Activated naive CD4-positive, alpha-beta T cell treated with anti-CD3 and anti-CD28 coated beads, Interleukin-2, amount 50 U/mL, for 24 hours (primary cell): ENCODE results near the gene CDCP1.

Source experiments
- H3K27ac Mint-ChIP-seq: one replicate; pipeline ENCODE4 v1.8.0; 2021; ENCODE audit warnings: mild to moderate bottlenecking, mixed read lengths
- H3K27me3 Mint-ChIP-seq: one replicate; pipeline ENCODE4 v1.8.0; 2021; ENCODE audit warnings: mixed read lengths
- H3K36me3 Mint-ChIP-seq: one replicate; pipeline ENCODE4 v1.8.0; 2021; ENCODE audit warnings: mixed read lengths
- H3K4me1 Mint-ChIP-seq: one replicate; pipeline ENCODE4 v1.8.0; 2021; ENCODE audit warnings: mixed read lengths
- H3K4me3 Mint-ChIP-seq: one replicate; pipeline ENCODE4 v1.8.0; 2021; ENCODE audit warnings: mild to moderate bottlenecking, mixed read lengths
- H3K9me3 Mint-ChIP-seq: one replicate; pipeline ENCODE4 v1.8.0; 2021; ENCODE audit warnings: mixed read lengths

Gene CDCP1, protein sequence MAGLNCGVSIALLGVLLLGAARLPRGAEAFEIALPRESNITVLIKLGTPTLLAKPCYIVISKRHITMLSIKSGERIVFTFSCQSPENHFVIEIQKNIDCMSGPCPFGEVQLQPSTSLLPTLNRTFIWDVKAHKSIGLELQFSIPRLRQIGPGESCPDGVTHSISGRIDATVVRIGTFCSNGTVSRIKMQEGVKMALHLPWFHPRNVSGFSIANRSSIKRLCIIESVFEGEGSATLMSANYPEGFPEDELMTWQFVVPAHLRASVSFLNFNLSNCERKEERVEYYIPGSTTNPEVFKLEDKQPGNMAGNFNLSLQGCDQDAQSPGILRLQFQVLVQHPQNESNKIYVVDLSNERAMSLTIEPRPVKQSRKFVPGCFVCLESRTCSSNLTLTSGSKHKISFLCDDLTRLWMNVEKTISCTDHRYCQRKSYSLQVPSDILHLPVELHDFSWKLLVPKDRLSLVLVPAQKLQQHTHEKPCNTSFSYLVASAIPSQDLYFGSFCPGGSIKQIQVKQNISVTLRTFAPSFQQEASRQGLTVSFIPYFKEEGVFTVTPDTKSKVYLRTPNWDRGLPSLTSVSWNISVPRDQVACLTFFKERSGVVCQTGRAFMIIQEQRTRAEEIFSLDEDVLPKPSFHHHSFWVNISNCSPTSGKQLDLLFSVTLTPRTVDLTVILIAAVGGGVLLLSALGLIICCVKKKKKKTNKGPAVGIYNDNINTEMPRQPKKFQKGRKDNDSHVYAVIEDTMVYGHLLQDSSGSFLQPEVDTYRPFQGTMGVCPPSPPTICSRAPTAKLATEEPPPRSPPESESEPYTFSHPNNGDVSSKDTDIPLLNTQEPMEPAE

DNA sequence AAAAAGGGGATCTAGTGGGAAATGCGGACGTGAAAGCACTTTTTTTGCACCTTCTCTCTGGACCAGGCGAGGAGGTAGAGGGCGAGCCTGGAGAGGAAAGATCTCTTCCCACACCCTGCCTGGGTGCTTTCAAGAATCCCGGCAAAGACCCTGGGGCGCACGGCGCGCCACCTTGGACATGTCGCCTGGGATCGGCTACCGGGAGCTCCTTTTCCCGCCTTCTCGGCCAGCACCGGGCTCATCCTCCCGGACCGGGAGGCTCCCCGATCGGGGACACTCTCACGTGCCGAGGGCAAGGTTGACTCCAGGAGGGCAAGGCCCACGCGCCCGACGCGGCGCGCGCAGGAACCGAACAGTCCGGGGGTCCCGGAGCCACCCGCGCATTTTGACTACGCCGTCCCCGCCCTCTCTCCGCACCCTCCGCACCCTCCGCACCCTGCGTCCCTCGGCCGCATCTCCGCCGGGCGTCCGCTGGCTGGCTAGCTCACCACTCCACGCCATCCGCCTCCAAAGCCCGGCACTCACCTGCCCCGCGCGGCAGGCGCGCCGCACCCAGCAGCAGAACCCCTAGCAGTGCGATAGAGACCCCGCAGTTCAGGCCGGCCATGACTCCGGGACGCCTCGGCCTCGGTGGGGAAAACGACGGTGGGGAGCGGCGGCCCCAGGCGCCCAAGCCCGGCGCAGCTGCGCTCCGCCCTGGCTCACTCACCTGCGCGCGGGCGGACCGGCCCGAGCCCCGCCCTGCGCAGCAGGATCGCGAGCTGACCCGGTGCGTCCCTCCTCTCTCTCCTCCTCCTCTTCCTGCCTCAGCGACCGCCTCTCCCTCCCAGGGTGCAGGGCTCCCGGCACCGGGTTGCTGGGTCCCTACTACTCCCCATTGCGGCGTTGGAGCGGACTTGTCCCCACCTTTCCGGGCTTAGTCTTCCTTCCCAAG lies at the start of gene CDCP1:
Gene CDCP1 (minus strand): TSS at position 698 of the 934 bp plus-strand sequence. CDS start 91 bp downstream, at position 607.
- Mint-ChIP-seq H3K27me3 (peaks cover 40% of the 10 kb centered on the region), H3K9me3 (no peaks in the 10 kb centered on the region), H3K4me3 (peak within 1 kb of the TSS; percentile 87), H3K4me1 (peaks cover 10% of the 10 kb centered on the region), H3K36me3 (peaks cover 8% of the 10 kb centered on the region), H3K27ac (no peak within 1 kb of the TSS)

DNA sequence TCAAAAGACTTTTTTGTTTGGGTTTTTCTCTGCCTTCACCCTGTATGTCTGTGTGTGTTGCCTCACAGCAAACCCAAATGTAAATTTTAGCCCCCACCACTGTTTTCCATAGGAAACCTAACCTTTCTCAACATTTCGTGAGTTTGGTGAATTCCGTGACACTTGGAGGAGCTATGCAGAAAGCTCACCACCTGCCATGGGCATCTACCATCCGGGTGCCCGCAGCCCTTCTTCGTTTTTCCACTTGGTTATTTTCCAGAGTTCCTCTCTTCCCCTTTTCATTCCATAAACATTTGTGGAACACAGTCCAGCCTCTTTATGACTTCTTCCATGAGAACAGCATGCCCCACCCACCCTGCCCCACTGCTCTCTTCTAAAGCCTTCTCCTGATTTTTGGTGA lies 48.6 kb upstream of the CDCP1 start:
- Mint-ChIP-seq H3K4me3 (no peak overlapping the region), H3K27me3 (peaks cover 3% of the 10 kb centered on the region), H3K27ac (no peak overlapping the region), H3K36me3 (no peaks in the 10 kb centered on the region), H3K9me3 (no peaks in the 10 kb centered on the region), H3K4me1 (no peaks in the 10 kb centered on the region)

DNA sequence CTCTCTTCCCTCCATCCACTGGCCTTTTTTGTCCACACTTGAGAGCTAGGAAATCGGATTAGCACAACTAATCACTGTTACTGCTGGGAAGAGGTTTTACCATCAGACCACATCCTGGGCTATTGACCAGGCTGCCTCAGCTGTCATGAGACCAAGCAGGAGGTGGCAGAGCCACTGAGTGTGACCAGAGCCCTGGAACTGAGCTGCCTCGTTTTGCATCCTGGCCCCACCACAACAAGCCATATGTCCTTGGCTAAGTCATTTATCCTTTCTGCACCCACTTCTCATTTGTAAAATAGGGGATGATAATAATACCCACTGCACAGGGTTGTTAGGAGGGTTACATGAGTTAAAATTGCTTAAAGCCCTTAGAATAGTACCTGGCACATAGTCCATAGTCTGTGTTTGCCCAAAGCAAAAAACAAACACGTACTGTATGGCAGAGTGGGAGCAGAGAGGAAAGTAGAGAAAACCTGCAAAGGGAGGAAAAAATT lies 45.8 kb upstream of the CDCP1 start:
- no peak overlapping the region for H3K27ac Mint-ChIP-seq
- H3K36me3 Mint-ChIP-seq, result no peaks in the 10 kb centered on the region
- no peaks in the 10 kb centered on the region for H3K9me3 Mint-ChIP-seq

DNA sequence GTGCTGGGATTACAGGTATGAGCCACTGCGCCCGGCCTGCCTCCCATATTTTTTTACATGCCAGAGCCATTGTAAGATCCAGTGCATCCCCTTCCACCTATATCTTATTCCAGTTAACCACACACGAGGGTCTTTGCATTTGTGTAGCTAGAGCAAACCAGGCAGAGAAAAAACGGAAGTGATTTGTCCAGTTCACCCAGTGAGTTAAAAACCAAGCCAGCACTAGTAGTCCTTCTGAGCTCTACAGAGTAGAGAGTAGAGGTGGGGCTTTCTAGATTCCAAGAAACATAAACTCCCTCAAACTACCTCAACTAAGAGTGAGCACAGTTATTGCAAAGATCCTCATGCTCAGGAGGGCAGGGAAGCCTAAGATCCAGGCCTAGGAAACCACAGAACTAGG lies 45.2 kb upstream of the CDCP1 start:
- Mint-ChIP-seq H3K9me3 (no peaks in the 10 kb centered on the region), H3K4me1 (no peaks in the 10 kb centered on the region), H3K27me3 (no peaks in the 10 kb centered on the region), H3K27ac (no peak overlapping the region), H3K36me3 (no peaks in the 10 kb centered on the region), H3K4me3 (no peak overlapping the region)

More for the DNA sequence above, 45.8 kb upstream of the CDCP1 start:
- Mint-ChIP-seq H3K27me3 (peaks cover 3% of the 10 kb centered on the region), H3K4me3 (no peak overlapping the region), H3K4me1 (no peaks in the 10 kb centered on the region)

DNA sequence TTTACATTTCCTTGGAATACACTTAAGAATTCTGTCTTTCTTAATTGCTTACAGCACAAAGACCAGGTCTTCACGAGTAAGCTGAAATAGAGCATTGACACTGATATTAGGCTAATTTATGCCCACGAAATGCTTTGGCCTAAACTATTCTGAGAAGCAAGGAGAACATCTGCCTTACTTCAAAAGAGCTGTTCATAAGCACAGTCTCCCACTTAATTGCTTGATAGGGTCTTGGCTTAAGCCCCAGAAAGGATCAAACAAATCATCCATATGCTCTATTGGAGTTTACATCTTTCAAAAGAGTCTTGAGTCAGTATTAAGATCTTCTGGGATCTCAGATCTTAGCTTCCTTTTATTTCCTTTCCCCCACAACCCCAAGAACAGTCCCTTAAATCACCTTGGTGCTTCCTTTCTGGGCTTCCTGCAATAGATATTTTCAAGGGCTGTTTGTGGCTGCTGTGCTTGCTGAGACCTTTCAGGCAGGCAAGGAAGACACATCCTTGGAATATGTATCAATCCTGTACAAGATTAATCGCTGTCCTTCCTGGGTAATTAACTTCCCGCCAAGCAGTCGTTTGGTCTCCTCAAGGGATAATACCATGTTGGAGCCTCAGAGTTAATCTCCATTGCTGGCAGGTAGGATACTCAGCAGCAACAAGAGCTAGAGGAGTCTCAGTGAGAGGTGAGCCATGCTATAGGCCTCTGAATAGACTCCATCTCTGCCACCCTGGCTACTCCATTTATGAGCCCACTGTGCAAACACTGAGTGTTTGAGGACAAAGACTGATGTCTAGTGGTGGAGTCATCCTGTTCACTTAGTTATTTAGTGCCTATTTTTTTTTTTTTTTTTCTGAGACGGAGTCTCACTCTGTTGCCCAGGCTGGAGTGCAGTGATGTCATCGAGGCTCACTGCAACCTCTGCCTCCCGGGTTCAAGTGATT lies 42.8 kb upstream of the CDCP1 start:
- H3K9me3 Mint-ChIP-seq, result no peaks in the 10 kb centered on the region
- H3K4me1 Mint-ChIP-seq, result no peaks in the 10 kb centered on the region
- H3K36me3 Mint-ChIP-seq, result no peaks in the 10 kb centered on the region
- no peak overlapping the region for H3K27ac Mint-ChIP-seq
- no peak overlapping the region for H3K4me3 Mint-ChIP-seq
- no peaks in the 10 kb centered on the region for H3K27me3 Mint-ChIP-seq

DNA sequence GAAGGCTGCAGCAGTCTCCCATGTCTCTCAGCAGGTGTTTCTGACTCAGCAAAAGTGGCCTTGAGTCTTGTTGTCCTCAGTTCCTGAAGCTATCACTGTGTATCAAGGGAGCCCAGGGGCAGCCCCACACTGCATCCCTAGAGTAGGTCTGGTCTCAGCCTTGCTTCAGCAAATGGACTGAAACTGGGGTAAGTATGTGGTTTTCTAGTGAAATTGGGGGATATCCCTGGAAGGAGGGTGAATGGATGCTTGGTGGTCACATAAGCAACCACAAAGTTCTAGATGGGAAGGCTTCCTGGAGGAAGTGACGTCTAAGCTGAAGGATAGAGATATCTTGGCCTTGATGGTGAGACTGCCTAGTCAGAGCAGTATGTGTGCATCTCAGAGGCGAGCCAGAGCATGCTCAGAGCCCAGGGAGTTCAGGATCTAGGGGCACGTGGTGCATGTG lies 41.5 kb upstream of the CDCP1 start:
- H3K9me3 Mint-ChIP-seq, result no peaks in the 10 kb centered on the region
- H3K27ac Mint-ChIP-seq, result no peak overlapping the region
- H3K4me1 Mint-ChIP-seq, result peaks cover 5% of the 10 kb centered on the region
- no peaks in the 10 kb centered on the region for H3K36me3 Mint-ChIP-seq
- H3K27me3 Mint-ChIP-seq, result no peaks in the 10 kb centered on the region
- no peak overlapping the region for H3K4me3 Mint-ChIP-seq

DNA sequence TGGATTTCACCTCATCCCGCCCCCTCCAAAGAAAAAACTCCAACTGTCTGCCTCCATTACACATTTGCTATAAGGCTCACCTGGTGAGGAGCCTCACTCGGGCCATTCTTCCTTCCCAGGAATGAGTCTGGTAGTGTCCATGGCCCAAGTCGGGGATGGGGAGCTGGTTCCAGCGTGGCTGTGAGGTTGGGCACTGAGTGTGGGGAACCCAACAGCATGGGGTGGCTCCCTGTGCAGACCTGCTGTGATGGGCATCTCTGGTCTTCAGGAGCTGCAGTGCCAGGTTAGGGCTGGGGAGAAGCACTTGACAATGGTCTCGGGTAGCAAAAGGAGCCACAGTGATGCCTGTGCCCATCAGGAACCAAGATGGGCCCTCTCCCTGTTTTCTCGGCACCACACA lies 40.7 kb upstream of the CDCP1 start:
- H3K4me3 Mint-ChIP-seq, result no peak overlapping the region
- no peaks in the 10 kb centered on the region for H3K27me3 Mint-ChIP-seq

DNA sequence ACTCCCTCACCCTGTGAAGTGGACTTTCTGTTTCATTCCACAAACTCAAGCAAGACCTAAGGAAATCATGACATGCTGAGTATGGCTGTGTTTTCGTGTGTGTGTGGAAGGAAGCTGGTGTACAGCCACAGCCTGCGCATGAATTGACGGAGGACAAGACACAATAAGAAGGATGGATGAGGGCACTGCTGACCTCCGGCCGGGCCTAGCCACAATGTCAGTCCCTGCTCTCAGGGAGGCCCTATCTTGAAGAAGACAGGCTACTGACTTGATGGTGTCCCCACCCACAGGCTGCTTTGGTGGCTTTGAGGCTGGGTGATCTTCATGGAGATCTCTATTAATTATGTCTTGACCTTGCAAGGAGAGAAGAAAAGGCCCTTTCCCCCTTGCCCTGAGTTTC lies 39.3 kb upstream of the CDCP1 start:
- H3K9me3 Mint-ChIP-seq, result no peaks in the 10 kb centered on the region
- H3K36me3 Mint-ChIP-seq, result no peaks in the 10 kb centered on the region
- H3K4me3 Mint-ChIP-seq, result no peak overlapping the region
- no peaks in the 10 kb centered on the region for H3K27me3 Mint-ChIP-seq
- H3K4me1 Mint-ChIP-seq, result peaks cover 5% of the 10 kb centered on the region
- H3K27ac Mint-ChIP-seq, result peak overlapping the region; percentile 38

More for the DNA sequence above, 40.7 kb upstream of the CDCP1 start:
- Mint-ChIP-seq H3K27ac (no peak overlapping the region), H3K4me1 (peaks cover 5% of the 10 kb centered on the region), H3K36me3 (no peaks in the 10 kb centered on the region), H3K9me3 (no peaks in the 10 kb centered on the region)

DNA sequence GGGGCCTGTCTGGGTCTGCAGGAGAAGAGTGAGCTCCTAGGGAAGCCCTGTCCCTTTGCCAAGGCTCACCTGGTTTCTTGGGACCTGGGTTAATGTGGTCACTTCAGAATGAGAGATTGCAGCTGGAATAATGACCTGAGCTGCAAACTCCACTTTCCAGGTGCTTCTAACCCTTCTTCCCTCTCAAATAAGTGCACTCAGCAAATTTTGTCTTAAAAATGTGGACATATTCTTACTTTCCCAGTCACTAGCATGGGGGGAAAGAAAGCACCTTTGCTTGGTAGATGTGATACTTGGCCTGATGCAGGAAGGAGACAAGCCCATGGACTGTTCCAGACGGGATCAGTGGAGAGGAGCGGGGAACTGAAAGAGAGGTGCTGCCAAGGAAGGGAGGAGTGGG lies 38.9 kb upstream of the CDCP1 start:
- Mint-ChIP-seq H3K27ac (no peak overlapping the region), H3K36me3 (no peaks in the 10 kb centered on the region), H3K9me3 (no peaks in the 10 kb centered on the region), H3K4me3 (no peak overlapping the region), H3K4me1 (peaks cover 5% of the 10 kb centered on the region), H3K27me3 (no peaks in the 10 kb centered on the region)

DNA sequence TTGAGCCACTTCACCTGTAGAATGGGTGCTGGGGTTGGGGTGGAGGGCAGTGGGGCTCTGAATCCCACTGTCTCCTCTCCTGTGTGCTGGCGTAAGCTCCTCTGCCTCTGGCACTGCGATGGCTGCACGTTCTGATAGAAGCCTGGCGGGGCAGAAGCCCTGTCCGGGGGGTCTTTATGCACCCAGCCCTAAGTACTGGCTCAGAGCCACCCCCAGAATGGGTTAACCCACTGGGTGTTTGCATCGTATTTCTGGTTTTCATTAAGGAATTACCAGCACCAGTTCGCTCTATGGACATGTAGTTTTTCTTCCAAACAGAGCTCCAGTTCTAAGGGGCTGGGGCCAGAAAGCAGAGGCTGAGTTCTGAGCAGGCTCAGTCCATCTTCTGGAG lies 37.7 kb upstream of the CDCP1 start:
- no peaks in the 10 kb centered on the region for H3K9me3 Mint-ChIP-seq
- peaks cover 5% of the 10 kb centered on the region for H3K4me1 Mint-ChIP-seq
- H3K4me3 Mint-ChIP-seq, result no peak overlapping the region
- no peaks in the 10 kb centered on the region for H3K36me3 Mint-ChIP-seq
- no peak overlapping the region for H3K27ac Mint-ChIP-seq
- H3K27me3 Mint-ChIP-seq, result no peaks in the 10 kb centered on the region

DNA sequence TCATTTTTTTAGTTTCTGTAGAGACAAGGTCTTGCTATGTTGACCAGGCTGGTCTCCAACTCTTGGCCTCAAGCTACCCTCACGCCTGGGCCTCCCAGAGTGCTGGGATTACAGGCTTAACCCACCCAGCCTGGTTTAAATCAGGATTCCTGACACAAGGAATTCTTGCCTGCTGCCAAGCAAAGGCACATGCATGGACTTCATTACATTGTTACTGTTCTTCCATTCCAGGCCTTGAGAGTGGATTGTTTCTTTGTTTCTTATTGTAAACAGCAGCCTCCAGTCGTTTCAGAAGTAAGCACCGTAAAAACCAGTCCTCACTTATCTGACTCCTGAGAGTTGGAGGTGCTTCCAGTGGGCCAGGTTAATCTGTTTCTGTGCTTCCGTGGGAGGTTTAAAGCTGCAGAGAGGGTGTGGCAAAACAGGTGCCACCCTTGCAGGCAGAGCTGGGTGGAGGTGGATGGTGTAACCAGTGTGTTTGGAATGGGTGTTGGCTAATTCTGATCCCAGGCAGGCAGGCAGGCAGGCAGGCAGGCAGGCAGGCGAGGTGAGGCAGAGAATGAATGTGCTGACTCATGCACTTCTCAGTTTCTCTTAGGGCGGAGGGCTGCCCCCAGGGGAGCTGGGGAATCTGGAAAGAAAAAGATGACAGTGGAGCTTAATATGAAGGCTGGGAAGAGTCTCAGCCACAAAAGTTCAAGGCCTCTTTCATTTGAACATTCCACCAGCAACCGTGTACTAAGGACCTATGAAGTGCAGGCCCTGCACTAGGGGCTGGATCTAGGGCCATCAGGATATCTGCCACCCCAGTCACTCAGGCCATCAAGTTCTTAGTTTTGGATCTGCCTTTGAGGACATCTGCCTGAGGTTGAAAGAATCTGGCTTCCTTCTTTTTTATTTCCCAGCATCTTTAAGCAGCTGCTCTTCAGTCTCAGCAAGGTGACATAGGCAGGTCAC lies 37.0 kb upstream of the CDCP1 start:
- peaks cover 5% of the 10 kb centered on the region for H3K4me1 Mint-ChIP-seq
- H3K27ac Mint-ChIP-seq, result no peak overlapping the region
- H3K4me3 Mint-ChIP-seq, result no peak overlapping the region
- no peaks in the 10 kb centered on the region for H3K36me3 Mint-ChIP-seq
- H3K27me3 Mint-ChIP-seq, result no peaks in the 10 kb centered on the region
- no peaks in the 10 kb centered on the region for H3K9me3 Mint-ChIP-seq

DNA sequence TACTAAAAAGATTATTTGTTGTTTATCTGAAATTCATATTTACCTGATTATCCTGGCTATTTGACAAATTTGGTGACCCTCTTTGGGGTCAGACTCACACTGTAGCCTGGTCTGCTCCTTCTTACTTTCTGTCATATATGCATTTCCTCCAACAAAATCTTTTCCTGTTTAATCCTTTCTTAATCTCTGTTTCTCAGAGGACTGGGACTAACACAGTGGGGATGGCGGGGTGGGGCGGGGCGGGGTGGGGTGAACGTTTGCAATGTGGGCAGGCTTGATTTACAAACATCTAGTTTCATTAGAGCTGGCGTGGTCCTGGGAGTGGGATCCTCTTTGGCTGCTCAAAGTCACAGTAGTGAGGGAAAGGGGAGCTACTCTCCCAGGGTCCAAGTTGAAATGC lies 35.3 kb upstream of the CDCP1 start:
- no peaks in the 10 kb centered on the region for H3K36me3 Mint-ChIP-seq
- H3K9me3 Mint-ChIP-seq, result no peaks in the 10 kb centered on the region
- H3K4me1 Mint-ChIP-seq, result peaks cover 5% of the 10 kb centered on the region
- H3K4me3 Mint-ChIP-seq, result no peak overlapping the region
- H3K27ac Mint-ChIP-seq, result no peak overlapping the region
- H3K27me3 Mint-ChIP-seq, result no peaks in the 10 kb centered on the region

DNA sequence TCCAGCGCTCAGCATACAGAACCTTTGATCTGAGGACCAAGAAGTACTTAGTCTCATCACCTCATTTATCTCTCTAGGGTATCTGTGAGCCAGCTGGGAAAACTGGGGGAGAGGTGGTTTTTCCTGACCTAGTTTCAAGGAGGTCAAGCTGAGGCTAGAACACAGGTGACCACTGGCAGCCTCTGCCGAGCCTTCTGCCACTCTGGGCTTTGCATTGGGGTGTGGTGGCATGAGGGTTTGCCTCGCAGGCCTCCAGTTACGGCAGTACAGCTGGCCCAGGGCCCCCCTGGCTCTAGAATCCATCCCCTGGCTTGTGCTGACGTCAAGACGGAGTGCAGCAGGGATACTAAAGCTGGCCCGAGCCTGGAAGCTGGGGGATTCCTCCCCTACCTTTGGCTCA lies 34.7 kb upstream of the CDCP1 start:
- H3K27me3 Mint-ChIP-seq, result no peaks in the 10 kb centered on the region
- no peak overlapping the region for H3K4me3 Mint-ChIP-seq
- peaks cover 5% of the 10 kb centered on the region for H3K4me1 Mint-ChIP-seq
- H3K36me3 Mint-ChIP-seq, result no peaks in the 10 kb centered on the region
- H3K9me3 Mint-ChIP-seq, result no peaks in the 10 kb centered on the region
- H3K27ac Mint-ChIP-seq, result no peak overlapping the region
